ENCODE measurements around the gene DAB2.

Gene DAB2
- 0.08 to 0.27 (median 0.14) reads per million in 4 donors for total RNA-seq

DNA sequence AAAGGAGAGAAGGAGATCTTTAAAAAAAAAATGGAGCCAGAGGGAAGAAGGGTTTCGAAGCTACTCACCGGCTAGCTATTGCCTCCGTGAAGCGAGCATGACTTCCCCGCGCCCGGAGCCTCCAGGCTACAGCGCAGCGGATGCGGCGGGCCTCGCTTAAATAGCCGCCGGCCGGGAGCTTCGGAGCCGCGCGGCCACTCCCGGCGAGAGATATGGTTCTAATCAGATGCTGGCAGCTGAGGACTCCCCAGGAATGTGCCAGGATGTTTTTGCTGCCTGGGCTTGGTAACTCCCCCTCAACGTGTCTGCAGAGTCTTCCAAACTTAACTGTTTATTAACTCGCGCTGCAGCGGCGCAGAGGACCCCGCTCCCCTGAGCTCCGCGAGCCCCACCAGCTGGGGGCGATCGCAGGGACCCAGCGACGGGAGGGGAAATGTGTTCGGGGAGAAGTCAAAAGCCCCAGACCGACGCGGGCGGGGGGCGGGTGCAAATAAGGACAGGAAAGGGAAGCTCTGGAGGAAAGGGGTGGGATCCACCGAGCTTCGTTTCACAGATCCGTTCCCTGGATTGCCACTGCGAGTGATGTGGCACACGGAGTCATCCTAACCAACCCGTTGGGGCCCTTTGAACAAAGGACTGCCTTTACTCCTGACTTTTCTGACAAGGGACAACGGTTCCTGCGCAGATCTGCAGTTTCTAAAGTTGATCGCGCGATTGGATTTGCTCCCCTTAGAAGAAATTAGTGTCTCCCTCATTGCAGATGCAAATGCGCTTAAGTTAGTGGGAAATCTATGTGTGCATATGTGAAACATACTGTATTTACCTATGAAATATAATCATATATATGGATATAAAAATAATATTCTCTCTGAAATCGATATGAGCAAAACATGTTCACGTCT is at the start of gene DAB2:
Gene DAB2, minus strand, starts transcription at position 245 of the 902 bp plus-strand sequence. CDS start 30,660 bp downstream, outside the sequence.
- peak in 4 of 5 donors; percentile 5 to 32 (median 10) for DNase-seq

DNA sequence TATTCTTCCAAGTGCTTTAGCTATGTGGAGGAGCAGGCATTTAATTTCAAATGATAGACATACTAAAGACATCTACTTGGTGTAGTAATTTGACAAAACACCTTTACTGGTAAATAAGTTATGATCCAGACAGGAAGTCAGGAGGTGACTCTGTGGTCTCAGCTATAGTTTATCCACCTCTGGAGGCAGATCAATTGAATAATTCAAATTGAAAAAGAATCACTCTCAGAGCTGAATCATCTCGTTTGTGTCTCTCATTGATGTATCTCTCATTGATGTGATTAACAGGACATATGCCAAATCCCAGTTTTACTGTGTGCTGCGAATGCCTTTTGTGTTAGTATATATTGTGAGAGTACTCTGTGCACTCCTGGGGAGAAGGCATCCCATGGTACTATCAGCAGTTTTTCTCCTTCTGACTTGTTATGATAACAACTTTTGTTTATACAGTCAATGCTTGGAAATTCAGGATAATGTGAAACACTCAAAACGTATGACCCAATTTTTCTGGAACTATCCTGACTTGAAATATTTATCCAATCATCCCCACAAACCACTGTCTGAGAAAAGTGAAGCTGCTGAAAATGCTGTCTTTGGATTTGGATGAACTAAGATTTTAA is 48.5 kb upstream of the DAB2 start:
- DNase-seq, result no peak

DNA sequence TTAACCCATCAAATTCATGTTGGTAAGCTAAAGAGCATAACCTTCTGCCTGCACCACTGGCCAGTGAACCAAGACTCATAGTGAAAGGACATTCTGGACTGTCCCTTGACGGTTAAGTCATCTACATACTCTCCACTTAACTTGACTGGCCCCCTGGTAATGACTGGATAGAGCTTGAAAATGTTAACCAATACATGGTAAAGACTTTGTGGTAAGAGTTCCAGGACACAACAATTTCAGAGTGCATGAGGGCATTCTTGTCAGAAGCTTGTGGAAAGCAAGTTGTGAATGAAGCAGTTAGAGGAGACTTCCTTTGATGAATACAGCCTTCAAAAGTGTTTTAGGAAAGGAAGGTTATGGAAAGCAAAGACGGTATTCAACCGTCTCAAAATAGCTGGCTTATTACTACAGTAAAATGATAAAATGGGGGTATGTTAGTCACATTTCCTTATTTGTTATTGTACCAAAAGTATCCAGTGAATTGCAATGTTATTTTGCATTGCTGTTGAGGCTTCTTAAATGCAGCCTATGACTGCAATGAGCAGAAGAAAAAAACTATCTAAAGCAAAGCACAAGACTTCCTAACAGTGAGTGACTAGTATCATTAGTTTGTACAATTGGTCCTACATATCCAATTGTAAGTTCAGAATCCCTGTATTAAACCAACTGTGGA is 47.2 kb upstream of the DAB2 start:
- DNase-seq, result no peak

DNA sequence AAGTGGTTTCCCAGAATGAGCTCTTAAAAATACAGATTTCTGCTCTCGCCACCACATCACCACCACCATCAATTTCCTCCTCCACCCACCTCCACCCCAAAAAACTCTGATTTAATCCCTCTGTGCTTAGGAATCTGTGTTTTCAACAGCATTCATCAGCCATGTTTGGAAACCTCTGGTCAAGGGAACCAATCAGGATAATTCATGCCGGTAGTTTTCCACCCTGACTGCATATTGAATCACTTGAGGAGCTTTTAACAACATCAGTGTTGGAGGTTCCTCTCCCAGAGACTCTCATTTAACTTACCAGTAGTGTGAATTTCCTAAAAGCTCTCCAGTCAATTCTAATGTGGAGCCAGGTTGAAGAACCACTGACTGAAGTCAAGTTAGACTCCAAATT is 46.0 kb upstream of the DAB2 start:
- DNase-seq, result no peak

DNA sequence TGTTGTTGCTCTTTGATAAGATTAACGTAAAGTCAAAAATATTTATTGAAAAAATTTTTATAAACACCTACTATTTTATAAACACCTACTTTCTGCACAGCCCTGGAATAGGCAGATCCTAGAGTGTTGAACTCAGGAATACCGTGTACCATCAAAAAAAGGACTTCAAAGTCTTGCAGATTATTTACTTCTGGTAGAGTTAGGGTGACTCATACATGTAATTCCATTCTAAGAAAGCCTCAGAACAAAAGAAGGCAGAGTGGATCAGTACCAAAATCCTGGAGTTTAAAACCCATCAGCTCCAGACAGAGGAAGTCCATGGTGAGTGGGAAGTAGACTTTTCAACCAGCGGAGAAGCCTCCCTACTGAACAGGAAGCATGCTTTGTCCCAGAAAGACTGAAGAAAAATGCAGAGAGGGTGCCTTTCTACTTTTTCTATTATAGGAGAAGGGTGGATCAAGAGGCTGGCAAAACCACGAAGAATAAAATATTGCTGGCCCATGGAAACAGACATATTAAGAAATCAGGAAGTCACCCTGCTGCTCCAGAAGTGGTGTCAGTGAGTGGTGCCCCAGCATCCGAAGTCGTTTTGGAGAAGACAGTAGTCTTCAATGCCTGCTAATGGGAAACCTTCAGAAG is 45.1 kb upstream of the DAB2 start:
- DNase-seq, result no peak

DNA sequence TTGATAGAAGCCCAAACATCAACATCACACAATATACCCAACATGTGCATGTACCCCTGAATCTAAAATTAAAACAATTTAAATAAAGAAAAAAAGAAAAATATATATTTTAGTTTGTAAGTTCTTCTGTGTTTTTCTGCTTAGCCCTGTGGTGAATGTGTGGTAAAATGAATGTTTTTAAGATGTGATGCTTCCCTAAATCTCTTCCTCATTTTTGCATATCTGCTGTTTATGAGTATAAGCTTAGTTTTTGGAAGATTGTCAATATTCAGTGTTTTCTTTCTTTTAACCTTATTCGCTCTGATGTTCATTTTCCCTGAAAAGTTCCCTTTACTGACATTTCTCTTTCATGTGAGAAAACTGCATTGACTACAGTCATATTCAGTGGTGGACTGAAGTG is 44.4 kb upstream of the DAB2 start:
- DNase-seq, result no peak

DNA sequence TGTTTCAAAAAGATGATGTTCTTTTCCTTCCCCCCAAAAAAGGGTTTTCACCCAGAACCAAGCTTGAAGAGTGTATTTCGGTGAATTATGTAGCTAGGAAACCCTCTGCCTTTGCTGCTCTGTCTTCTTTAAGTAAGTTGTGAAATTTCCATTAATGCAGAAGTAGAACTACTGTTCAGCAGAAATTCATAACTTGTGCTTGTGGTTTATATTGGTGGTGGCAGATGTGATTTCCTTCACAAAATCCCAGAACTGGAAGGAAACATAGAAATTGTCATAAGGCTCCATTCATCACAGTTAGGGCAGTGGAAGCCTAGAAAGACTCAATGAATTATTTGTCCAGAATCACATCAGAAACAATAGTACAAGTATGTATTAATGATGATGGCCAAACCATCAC is 42.1 kb upstream of the DAB2 start:
- no peak for DNase-seq

DNA sequence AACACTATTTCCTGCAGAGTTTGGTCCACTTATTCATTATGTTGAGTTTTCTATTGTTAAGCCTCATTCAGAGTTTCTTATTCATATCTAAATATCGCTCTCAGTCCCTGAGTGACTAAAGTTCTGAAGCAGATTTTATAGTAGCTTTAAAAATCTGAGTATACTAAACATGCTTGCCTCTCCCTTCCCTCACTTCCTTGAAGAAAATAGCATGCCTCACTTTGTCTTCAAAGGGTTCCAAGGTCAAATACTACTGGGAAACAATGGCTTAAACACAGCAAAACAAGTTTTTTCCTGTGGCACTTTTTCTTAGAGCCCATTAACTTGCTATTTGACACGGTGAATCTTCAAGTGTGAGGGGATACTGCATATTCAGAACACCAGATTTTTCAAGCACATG is 41.1 kb upstream of the DAB2 start:
- DNase-seq, result no peak

DNA sequence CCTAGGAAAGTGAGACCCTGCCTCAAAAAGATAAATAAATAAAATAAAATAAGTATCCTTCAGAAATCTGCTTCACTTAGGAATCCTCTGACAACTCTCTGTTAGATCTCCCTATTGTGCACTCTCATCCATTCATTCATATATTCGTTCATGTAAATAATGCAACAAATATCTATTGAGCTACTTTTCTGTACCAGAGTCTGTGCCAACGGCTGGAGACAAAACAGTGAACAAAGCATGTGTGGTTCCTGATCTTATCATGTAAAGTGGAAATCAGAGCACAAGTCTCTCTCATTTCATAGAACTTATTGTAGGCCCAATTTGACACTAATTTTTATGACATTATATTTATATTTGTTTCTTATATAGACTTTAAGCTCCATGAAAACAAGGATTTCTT is 40.3 kb upstream of the DAB2 start:
- DNase-seq, result no peak

DNA sequence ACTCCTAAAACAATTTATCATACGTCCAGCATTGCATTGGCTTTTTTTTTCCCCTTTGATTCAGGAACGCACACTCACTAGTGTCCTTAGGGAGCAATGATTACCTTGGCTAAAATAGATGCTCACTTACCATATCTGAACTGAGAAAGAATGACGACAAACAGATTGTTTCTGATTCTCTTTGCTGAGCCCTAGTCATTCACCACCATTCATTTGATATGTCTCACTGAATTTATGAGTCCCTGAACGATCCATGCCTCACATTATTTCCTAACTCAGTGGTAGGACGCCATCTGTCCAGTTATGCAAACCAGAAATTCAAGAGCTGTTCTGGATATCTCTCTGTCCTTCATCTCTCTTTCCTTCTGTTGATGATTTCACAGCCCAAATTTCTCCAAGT is 39.3 kb upstream of the DAB2 start:
- no peak for DNase-seq

DNA sequence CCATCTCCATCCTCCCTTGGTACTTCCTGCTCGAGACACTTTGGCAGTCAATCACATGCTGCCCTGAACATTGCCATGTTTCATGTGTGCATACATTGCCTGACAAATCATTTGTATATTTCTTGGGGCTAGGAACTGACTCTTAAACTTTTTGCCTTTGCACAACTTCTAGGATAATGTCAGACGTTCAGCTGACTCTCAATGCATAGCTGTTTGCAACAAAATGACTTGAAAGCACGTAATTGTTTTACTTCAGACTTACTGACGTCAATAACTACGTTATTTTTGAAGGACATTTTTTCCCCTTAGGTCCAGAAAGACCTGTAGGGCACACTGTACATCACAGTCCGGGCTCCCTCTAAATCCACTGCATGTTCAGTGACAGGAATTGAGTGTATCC is 37.4 kb upstream of the DAB2 start:
- DNase-seq, result no peak

DNA sequence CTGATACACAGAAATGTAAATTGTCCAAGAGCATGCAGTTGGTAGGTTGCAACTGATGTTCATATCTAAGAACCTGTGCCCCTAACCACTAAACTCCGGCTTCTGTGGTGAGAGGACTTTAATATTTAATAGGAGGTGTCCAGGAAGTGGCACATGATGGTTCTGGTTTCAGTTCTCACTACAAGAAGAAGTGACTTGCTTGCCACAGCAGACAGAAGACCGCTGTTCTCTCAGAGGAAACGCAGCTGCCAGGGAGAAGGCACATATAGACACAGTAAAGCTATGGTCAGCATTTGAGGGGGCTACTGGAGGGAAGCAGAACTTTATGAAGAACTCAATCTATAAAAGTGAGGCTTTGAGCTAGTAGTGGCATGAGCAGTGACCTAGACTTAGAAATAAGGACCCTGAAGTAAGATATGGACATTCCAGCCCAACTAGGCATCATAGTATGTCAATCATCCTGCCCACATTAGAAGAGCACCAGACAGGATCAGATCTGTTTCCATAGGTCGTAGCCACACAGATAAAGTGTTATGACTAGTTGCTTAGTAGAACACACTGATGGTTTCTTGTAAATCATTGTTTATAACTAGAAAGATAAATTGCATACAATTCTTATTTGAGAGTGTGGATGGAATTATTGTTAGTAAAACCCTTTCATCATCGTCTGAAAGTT is 36.4 kb upstream of the DAB2 start:
- no peak for DNase-seq

DNA sequence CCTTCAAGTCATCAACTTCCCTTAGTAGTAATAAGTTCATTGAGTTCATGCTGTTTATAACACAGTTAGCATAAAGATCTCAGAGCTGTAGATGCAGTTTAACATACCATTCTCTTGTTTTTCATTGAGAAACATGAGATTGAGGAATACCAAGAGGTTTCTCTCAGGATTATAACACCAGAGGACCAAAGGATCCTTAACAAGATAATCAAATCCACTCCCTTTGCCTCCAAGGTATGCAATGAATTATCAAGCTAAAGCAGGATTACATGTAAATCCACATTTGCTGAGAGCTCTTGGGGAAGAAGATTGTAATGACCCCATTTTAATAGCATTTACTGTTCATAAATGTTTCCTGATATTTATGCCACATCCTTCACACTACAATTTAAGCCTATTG is 35.1 kb upstream of the DAB2 start:
- no peak for DNase-seq

DNA sequence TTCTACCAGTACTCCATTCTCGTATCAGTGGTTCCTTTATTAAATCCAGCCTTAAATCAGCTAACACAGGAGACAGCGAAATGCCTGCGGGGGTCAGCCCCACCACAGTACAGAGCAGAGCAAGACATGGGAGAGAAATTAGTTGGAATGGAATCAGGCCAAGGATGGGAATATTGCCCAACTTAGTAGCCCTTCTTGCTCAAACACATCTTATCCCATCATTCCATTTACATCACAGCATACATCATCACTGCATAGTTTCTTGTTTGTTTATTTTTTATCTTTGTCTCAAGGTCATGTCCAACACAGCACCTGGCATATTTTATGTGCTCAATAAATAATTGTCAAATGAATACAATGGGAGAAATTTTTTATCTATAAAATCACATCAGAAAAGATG is 34.3 kb upstream of the DAB2 start:
- no peak for DNase-seq

DNA sequence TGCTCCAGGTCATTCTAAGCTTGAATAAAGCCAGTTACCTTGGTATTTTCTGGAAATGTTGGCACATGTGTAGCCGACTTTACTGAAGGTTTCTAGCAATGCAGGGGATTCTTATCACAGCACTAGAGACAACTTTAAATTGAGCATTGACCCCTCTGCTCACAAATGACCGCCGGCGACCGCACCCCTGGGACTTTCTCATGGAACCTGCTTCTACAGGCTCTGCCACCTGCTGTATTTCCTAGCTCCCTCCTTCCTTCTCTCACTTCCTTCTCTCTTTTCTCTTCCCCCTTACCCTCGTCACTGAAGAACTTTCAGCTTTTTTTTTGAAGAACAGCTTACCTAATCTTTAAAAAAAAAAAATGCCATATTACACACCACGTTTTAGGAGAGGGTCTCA is 30.9 kb upstream of the DAB2 start:
- DNase-seq, result no peak

DNA sequence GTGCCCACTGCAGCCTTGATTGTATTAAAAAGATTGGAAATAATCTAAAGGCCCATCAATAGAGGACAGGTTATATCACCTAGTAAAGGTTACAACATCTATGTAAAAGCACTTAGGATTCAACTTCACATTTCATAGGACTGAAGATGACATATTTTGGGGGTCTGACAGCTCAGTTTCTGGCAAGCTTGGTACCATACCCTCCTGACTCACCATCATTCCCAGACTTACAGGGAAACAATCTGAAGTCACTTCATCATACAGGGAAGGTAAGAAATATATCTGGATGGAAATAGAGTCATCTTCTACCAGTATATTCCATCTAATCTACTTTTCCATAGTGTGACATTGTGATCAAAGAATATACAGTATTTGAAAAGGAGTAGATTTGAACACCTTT is 28.8 kb upstream of the DAB2 start:
- no peak for DNase-seq

DNA sequence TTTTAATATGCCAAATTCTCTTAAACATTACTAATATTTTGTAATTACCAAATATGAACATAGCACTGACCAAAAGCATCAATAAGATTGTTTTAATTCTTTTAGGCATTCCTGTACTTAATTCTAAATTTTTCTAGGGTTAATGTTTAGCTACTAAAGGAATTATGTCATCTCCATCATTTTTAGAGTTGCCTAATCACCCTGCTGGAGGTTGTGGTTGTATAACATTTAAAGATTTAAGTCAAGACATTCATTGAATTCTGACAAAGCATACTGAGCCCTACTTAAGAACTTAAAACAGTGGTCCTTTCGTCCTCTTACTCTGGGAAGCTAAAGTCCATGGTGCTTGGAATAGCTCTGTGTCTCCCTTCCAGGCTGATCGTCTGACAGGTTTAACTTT is 28.1 kb upstream of the DAB2 start:
- no peak for DNase-seq

DNA sequence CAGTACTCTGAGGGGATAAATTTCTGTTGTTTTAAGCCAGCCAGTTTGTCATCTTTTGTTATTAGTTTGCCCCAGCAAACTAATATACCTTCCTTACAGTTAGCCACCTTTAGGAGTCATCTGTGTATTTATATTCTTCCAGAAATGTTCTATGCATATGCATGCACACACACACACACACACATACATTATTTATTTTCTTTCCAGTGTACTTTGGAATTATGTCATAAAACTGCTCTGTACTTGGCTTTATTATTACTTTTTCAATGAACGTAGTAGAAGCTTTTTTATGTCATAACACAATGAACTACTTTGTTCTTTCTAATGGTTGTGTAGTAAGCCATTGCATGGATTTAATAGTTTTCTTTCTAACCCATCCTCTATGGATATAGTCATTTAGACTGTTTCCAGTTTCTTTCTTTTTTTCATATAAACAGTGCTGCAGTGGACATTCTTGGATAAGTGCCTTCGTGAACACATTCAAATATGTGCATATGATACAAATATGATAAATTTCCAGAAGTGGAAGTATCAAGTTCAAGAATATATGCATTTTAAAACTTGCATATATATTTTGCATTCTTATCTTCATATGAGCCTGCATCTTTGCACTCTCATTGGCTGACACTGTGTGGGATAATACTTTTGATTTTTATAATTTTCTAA is 26.6 kb upstream of the DAB2 start:
- DNase-seq, result no peak

DNA sequence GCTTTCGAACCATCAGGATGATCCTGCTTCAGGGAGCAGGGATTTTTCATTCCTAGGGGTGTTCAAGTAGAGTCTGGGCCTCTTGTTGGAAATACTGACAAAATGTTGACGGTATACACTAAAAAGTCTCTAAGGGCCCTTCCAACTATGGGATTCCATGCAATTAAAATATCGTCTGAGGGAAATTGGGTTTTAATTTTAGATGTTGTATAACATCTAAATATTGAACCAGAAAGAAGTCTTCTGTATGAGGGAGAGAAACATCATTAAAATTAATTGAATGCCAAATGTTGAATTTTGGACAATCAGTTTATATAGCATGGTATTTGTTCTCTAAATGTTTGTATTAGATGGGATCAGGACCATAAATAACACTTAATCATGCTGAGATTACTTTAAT is 25.7 kb upstream of the DAB2 start:
- DNase-seq, result no peak

DNA sequence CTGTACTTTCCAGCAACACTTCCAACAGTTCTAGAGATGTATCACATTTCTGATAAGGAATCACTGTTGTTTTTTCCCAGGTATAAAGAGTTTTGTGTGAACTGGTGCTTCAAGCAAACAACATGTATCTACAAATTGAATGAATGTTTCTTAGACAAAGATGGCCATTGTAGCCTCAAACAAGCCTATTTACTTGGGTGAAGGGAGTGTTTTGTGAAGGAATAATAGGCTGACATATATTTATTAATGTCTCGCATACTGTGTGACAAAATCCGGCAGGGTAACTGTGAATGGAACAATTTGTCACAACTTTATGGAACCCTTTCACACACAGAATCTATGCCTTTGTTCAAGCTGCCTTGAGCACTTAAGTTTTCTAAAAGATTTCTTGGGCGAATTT is 24.8 kb upstream of the DAB2 start:
- no peak for DNase-seq

DNA sequence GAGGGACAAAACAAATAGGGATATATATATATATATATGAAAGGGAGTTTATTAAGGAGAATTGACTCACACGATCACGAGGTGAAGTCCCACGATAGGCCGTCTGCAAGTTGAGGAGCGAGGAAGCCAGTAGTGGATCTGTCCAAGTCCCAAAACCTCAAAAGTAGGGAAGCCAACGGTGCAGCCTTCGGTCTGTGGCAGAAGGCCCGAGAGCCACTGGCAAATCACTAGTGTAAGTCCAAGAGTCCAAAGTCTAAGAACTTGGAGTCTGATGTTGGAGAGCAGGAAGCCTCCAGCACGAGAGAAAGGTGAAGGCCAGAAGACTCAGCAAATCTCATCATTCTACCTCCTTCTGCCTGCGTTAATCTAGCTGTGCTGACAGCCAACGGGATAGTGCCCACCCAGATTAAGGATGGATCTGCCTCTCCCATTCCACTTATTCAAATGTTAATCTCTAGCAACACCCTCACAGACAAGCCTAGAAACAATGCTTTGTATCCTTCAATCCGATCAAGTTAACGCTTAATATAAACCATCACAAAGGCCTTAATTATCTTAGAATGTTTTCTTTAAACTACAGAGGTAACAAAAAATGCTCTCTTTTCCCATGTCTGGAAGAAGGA is 23.8 kb upstream of the DAB2 start:
- DNase-seq, result no peak

DNA sequence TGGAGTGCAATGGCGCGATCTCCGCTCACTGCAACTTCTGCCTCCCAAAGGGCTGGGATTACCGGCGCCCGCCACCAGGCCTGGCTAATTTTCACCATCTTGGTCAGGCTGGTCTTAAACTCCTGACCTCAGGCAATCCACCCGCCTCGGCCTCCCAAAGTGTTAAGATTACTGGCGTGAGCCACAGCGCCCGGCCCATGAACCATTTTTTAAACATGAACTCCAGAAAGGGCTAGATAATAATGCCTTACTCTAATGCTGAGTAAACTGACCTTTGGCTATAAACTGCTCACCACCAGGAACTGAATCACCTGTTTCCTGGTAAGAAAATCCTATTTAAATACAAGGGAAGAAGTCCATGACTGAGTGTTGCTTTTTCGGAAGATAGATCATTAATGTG is 23.2 kb upstream of the DAB2 start:
- no peak for DNase-seq

Measured in T-helper 1 cell (primary cell).